Activated effector memory CD4-positive, alpha-beta T cell treated with anti-CD3 and anti-CD28 coated beads, Interleukin-2, amount 50 U/mL, for 16 hours (primary cell): ENCODE results near the gene BUB3.

ENCODE experiments used
- DNase-seq: peaks from one replicate; pipeline ENCODE4 v3.0.0-alpha.2; 2020

The BUB3 gene, protein sequence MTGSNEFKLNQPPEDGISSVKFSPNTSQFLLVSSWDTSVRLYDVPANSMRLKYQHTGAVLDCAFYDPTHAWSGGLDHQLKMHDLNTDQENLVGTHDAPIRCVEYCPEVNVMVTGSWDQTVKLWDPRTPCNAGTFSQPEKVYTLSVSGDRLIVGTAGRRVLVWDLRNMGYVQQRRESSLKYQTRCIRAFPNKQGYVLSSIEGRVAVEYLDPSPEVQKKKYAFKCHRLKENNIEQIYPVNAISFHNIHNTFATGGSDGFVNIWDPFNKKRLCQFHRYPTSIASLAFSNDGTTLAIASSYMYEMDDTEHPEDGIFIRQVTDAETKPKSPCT

DNA sequence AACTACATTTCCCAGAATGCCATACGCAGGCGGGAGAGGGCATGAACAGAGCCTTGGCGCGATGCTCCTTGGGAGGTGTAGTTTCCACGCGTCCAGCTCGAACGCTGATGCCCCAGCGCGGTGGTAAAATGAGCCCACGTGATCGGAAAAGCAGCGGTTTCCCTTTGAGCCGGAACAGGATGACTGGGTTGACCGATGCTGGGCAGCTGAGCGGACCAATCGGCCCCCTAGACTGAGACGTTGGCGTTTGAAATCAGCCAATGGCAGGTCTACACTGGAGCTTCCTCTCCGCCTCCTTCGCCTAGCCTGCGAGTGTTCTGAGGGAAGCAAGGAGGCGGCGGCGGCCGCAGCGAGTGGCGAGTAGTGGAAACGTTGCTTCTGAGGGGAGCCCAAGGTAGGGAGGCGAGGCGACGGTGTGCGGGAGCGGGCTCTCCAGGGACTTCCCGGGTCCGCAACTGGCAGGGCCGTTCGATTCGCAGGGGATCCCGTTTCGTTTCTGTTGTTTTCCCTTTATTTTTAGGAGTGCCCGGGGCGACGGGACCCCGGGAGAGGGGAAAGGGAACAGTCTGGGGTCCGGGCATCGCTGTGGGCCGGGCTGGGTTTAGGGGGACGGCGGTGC is at the start of gene BUB3:
BUB3 (plus strand) TSS at position 311 of the 619 bp plus-strand sequence. CDS start 516 bp downstream, outside the sequence.
- peak; percentile 98 for DNase-seq

DNA sequence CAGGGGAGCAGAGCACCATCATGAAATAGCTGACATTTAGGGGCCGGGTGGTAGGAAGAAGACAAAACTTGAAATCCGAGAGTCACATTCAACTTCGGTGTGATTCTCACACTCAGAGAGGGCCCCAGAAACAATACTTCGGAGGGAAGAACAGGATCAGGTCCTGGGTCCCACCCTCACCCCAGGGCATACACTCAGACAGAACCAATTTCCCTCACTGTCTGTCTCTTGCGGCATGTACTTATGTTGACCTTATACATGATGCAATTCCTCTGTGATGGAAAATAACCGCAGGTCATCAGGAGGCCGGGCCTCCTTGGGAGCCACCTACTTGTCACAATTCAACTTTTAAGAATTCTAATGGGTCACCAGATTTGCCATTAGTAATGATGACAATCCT is 44.7 kb upstream of the BUB3 start:
- no peak for DNase-seq

DNA sequence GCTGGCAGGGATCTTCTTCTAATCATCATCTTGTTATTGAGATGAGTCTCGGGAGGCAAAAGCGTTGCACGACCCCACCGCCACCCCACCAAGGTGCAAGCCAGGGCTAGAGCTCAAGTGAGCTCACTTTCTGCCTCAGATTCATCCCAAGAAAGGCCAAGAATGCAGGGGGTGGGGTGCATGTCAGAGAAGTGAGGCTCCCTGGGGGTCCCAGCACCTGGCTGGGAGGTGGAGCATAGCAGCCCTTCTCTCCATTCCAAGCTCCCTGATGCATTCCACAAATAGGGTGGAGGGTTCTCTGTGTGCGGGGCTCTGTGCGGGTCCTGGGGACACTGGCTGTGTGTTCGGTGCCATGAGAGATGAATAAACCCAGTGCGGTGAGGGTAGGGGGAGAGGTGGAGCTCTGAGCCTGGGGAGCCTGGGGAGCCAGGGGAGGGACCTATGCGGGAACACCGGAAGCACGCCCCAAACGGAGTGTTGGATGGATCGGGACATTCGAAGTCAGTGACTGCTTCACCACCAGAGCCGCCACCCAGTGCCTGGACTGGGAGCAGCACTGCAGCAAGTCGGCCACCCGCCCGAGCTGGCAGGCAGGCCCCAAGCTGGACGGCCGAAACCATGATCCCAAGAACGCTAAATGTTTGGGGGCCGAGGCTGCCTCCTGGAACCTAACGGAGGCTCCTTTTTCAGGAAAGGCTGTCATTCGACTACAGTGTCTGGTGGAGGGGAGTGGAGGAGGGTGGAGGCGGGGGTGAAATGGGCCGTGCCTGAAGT is 36.4 kb upstream of the BUB3 start:
- DNase-seq, result no peak

DNA sequence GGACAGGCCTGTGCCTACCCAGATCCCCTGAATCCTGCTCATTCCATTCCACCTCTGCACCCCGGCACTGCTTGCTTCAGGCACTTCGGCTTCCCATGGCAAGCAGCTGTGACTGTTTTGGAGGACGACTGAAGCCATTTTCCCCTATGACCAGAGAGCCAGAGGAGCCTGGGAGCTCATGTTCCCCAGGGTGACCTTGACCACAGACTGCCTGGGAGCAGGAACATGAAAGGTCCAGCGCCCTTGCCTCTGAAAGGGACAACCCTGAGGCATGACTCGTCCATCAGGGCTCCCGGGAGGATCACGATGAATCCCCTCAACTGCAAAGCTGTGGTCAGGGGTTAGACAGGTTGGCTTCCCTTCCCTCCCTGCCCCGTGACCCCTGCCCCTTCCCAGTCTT is 35.1 kb upstream of the BUB3 start:
- DNase-seq, result no peak

DNA sequence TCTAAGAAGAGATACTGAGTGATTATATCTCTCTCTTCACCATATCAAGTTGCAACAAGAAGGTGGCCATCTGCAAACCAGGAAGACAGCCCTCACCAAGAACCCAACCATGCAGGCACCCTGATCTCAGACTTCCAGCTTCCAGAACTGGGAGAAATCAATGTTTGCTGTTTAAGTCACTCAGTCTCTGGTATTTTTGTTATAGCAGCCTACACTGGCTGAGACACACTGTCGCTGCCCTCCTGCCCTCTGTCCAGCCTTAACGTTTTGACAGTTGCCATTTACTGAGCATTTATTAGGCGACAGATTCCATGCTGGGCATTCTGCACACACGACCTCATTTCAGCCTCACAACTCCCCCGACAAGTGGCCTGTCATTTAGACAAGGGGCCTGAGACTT is 28.0 kb upstream of the BUB3 start:
- DNase-seq, result no peak

DNA sequence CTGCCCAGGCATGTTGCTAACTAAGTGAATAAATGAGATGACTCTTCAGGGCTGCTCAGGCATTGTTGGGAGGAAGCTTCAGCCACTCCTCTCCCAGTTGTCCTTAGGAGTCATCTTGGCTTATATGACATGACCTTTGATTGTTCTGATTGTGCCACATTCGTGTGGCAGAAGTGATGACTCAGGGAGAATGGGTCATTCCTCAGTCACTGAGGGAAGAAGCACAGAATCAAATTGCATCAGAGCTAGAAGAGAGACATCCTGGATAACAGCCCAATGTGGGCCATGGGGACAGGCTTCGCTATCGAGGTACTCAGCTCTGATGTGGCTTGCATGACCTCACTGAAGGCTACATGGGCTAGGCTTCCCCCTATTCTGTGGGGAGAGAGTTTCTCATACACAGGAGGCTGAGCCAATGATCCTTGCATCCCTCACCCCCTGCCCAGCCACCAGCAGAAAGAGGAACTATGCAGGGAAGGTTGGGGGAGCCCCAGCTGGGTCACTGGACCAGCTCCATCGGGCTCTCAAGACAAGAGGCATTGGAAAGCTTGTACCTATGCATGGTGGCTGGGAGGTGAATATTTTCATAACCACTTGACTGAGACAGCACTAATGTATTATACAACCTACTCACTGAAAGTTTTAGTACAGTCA is 24.5 kb upstream of the BUB3 start:
- DNase-seq, result no peak

DNA sequence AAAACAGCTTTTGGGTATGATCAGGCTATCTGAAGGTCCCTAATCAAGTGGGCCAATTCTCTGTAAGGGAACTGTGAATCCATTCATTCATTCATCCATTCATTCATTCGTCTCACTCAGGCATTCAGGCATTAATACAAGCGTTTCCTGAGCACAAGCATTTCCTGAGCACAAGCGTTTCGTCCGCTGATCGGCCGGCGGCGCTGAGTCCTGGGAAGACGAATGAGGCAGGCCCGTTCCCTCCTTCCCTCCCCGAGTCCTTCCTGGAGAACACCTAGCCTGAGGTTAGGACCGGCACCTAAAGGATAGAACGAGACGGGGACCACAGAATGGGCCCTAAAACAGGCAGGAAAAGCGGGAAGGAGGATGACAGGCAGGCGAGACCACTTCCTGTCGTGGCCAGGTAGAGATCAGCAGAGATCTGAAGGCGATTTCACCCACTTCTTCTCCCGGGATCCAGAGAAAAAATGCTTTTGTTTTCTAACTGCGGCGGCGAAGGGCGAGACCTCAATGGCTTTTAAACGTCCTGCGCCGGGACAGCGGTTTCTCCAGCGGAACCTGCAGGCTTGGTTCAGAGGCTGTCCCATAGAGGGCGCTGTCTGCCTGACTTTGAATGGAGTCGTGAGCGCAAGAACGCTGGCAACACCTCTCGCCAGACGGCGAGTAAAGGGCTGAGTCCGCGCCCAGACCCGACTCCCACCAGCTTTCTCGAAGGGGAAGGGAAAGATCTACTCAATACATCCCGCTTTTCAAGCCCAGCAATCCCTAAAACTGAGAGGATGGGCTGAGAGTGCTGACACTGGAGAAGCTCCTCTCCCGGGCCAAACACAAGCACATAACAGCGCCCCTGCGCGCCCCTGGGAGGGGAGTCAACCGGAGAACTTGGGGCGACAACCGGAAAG is 21.4 kb upstream of the BUB3 start:
- peak; percentile 94 for DNase-seq

DNA sequence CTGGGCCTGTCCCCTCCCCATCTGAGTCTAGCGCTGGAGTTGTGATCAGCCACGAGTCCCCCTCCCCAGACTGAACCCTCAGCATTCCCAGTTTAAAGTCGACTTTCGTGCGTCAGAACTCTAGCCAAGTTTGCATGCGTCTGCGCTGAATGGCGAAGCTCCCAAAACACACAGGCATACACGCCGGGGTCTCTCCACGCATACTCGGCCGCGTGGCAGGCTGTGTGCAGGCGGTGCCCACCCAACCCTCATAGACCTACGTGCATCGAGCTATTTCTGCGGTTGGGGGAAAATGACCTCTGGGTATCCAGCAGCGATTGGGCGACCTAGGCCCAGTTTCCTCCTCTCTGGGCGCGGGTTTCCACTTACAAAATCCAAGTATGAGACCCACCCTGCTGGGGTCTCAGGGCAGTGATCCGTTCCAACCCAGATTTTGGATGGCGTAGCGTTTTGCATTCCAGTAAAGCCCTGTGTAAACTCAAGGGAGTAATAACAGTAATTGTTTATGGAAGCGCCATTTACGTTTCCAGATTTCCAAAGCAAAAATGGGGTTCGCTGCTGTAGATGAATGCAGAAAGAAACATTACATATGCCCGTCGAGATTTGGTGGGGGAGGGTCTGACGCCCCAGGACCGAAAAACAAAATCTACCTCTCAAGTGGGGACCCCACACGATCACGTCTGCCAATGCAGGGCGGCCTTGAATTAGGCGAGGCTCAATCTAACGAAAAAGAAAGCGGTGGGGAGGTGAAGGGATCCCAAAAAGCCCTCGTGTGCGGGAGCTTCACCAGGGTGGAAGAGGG is 20.5 kb upstream of the BUB3 start:
- no peak for DNase-seq

DNA sequence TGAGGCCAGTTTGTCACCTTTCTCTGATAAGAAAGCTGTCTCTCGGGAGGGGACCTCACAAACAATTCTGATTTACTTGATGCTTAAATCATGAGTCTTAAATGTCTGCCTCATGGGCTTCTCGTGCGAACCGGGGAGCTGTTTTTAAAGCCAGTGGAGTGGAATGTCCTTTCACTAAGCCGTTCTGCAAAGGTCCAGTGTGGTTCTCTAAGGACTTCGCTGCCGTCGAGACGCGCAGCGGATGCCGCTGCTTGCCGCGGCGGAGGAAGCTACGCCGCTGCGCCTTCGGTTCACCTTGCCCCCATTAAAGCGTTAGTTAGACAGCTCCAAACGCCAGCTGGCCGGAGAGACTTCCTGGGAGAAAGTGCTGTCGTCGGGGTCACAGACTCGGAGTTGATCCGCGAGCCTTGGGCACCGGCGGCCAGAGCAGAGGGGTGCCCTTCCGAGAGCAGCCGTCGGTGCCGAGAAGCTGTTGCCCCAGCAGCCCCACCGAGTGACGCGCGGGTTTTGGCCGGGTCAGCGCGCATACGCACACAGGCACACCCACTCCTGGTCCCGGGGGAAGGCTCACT is 19.8 kb upstream of the BUB3 start:
- DNase-seq, result no peak

DNA sequence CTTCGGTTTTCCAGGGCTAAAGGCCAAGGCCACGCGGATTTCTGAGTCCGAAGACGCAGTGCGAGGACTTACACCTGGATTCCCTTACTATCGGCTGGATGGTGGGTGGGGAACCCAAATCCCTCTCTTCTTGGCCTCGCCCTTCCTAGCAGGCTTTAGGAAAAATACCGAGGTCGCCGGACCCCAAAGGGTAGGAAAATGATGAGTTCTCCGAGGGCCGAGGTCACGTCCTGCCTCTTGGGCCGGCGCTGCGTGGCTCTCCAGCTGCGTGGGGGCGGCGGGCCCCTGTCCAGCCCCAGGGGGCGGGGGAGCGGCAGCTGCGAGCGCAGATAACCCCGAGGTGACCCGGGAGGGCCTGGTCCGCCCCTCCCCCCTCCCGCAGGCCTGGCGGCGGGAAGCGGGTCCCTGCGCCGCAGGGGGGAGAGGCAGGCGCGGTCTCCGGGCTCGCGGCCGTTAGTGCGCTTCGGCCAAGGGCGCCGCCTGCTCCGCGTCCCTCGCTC is 19.2 kb upstream of the BUB3 start:
- no peak for DNase-seq

DNA sequence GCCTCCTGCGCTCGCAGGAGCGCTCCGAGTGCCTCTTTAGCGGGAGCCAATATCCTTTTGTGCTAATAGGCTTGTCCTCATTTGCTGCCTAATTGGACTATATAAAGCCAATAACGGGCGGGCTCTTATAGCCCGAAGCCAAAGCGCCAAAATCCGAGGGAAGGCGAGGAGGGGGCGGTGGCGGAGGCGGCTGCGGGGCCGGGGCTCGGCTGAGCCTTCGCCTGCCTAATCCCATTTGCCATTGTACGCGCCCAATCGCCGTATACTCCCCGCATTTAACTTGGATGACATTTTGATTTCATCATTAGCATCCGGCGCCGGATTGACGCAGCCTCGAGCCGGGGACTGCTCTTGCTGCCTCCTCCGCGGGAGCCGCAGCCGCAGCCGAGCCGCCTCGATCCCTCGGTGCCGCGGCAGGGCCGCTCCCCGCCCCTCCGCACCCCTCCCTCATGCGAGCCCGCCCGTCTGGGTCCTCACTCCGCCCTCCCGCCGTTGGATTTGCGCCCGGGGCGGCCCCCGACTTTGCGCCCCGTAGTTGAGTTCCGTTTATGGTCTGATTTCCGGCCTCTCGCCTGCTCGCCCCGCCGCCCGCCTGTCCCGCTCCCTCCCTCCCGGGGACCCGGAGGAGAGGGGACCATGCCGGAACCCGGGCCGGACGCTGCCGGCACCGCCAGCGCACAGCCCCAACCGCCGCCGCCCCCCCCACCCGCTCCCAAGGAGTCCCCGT is 18.6 kb upstream of the BUB3 start, which contains the start of gene HMX3:
HMX3 (plus strand) TSS at position 556 of the 727 bp plus-strand sequence; CDS start at position 637, 81 bp downstream.
- DNase-seq, result peak; percentile 77

DNA sequence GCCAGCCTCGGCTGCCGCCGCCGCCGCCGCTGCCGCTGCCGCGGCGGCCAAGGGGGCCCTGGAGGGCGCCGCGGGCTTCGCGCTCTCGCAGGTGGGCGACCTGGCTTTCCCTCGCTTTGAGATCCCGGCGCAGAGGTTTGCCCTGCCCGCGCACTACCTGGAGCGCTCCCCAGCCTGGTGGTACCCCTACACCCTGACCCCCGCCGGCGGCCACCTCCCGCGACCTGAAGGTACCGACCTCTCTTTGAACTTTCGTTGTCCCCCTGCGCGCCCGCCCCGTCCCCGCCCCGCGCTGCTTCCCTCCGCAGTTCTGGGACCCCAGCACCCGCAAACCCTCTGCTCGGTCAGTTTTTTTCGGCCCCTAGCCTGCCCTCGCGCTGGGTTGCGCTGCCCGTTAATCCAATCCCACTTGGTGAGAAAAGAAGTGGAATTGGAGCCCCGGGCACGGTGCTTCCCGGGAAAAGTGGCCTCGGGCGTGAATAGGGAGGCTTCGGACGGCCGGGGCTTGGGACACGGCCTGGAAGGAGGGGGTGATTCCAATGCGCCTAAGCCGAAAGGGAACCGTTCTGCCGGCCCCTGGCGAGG is 17.9 kb upstream of the BUB3 start:
- DNase-seq, result no peak

DNA sequence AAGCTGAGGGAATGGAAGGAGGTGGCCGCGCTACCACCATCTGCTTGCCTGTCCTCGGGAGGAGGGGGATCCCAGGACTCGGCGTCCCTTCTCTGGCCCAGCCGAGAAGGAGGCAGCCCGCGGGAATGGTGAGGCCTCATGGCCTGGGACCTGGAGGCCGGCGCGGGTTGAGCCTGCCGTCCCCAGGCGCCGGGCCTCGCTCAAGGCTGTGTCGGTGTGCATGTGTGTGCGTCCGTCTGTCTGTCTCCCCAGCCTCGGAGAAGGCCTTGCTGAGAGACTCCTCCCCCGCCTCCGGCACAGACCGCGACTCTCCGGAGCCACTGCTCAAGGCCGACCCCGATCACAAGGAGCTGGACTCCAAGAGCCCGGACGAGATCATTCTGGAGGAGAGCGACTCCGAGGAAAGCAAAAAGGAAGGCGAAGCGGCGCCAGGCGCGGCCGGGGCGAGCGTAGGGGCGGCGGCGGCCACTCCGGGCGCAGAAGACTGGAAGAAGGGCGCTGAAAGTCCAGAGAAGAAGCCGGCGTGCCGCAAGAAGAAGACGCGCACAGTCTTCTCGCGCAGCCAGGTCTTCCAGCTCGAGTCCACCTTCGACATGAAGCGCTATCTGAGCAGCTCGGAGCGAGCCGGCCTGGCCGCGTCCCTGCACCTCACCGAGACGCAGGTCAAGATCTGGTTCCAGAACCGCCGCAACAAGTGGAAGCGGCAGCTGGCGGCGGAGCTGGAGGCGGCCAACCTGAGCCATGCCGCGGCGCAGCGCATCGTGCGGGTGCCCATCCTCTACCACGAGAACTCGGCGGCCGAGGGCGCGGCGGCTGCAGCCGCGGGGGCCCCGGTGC is 17.2 kb upstream of the BUB3 start:
- peak; percentile 69 for DNase-seq

DNA sequence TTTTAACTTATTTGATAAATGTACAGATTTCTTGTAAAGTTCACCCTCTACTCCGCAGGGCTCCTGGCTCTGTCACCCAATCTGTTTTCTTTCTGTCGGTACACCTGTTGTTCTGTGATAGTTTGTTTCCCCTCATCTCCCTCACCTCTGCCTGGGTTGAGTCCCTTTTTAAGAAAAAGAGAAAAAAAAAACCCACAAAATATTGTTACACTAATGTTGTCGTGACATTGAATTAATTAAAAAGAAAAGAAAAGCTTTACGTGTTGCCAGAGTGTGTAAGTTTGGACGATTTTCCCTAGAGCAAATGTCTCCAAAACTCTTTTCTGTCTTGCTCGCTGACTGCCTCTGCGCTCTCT is 15.1 kb upstream of the BUB3 start:
- no peak for DNase-seq

DNA sequence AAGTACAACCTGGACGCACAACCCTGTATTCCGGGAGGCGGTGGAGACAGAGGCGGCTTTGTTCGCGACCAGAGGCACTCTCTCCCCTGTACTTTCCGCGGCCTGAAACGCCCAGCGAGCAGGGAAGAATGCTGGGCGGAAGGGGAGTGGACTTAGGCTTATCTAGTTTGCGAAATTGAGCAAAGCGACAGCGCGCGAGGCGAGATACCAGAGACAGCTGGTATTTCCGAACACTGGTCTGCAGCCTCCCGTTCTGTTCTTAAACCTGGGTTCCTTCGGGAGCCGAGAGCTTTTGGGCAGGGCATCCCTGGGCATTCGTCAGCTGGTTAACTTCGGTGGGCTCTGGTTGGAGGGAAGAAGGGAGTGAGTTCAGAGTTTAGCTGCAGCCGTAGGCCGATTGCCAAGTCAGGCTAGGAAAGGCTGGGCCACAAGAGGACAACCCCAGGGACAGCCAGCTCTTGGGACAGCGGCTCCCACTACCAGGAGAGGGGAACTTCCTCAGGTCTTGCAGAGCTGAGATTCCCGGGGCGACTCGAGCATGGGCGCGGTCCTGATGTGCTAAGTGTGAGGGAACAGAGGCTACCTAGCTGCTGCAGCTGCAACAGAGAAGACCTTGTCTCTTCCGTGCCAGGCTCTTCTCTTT is 14.6 kb upstream of the BUB3 start:
- no peak for DNase-seq

DNA sequence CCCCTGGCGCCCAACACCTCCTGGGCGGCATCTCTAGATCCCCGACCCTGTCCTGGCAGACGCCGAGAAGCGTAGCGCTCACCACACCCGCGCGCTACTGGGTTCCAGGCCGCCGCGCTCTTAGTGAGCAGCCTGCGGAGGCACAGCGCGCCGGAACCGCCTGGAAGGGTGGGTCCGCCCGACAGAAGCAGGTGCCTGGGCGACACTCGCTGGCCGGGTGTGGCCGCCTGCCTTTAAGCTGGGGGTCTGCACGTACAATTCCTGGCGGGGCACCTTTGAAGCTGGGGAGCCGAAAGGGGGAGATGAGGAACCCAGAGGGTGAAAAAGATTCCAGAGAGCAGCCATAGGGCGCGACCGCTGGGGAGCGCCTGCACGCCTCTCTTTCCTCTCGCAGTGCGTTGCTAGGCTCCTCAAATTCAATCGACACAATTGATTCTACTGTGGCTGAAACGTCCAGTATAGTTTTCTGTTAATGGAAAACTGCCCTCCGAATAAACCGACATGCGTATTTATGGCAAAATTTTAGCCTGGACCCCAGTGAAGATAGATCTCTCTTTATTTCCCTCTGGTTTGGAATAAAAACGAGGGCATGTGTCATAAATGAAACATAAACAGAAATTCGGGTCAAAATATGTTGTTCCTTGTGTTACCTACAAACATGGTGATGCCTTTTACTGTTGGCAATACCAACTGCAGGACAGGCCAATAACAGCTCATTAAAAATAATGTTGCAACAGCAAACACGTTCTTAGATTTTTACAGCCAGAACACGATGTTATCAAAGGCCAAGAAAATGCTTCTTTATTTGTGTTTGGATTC is 13.8 kb upstream of the BUB3 start:
- DNase-seq, result no peak

DNA sequence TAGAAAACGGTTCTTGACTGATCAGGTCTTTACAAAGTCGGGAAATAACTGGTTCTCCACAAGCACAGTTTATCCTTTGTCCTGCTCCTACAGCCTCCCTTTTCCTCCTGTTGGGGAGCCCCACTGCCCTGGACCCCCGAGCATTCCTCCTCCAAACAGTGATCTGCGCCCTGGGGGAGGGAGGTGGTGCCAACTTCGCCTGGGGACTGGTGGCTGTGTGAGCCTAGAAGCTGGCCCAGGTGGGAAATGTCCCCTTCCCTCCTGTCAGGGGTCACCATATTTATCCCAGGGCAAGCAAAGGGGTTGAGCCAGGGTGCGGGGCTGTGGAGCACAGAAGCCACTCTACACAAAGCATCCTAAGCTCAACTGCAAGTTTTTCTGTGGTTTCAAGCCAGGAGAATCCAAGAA is 13.2 kb upstream of the BUB3 start:
- DNase-seq, result no peak
